ENCODE measurements around the gene CDH26.

- TF ChIP-seq CTCF (IDR thresholded peaks at IDR 0.05; ENCODE audit: insufficient read depth, low read length, poor library complexity, severe bottlenecking), result no peak
- TF ChIP-seq EZH2phosphoT487 (conservative IDR thresholded peaks at IDR 0.05; ENCODE audit: low read length), result no peak
Measured at GRCh38 chr20:59908855-59909254, 49.4 kb upstream of the CDH26 start.
